ENCODE measurements around the gene RCOR1. TPM values are rescaled to one million over a fixed set of nuclear protein-coding genes. Genes with fewer than 3 reads are reported as not detected.
A peak's percentile ranks its signal among the peaks of the same experiment; 100 is the strongest.

RCOR1 gene
- total and polyA plus RNA-seq, 2 donors (not counting 1 experiment from before 2014, with no cell fraction given), result 8.7 to 37.1 TPM

DNA sequence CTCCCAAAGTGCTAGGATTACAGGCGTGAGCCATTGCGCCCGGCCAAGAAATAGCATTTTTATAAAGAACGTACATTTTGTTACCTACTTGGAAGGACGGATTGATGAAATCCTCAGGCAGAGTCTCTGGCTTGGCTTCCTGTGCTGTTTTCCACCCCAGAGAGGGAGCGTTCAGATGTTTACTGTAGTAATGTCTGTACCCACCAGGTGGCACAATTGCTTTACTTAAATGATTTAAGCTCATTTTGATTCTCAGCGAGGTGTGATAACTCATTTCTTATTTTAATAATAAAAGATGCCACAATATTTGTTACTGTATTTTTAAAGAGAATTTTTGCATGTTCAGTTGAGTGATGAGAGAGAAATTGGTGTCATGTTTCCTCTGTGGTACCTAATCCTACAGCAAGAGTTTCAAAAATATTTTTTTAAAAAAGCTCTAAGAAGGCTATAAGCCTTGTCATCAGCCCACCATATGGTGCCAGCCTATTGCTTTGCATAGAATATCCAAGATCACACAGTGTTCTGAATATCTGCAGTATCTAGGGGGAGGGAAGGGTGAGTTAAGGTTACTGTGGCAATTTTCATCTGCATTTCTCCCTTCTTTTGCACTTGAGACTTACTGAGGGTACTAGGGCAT lies 102.2 kb downstream of the RCOR1 start:
- no peaks in the 10 kb centered on the region for H3K27me3 Mint-ChIP-seq
- no peak overlapping the region for H3K4me3 Mint-ChIP-seq
- Histone ChIP-seq H3K4me2 (replicated peaks; ENCODE audit: low read depth, low read length, poor library complexity, severe bottlenecking) (no peak overlapping the region), H3K36me3 (replicated peaks in 1 of 2; ENCODE audit: control extremely low read depth in 1 of 2, control insufficient read depth in 1 of 2, extremely low read depth in 1 of 2, insufficient read depth in 2 of 2, low read length in 1 of 2) (no peaks in the 10 kb centered on the region), H3K9ac (ENCODE audit: low read length) (no peak overlapping the region), H3K9me3 (ENCODE audit: control extremely low read depth in 1 of 3, control insufficient read depth in 2 of 3, insufficient read depth in 1 of 3, low read length in 2 of 3) (no peaks in the 10 kb centered on the region), H4K20me1 (ENCODE audit: control insufficient read depth, insufficient read depth, low read length, poor library complexity, severe bottlenecking) (peaks cover 55% of the 10 kb centered on the region), H3K27me3 (replicated peaks in 1 of 4; ENCODE audit: control extremely low read depth in 1 of 4, control insufficient read depth in 3 of 4, insufficient read depth in 4 of 4, low read length in 3 of 4) (no peaks in the 10 kb centered on the region), H3K4me3 (ENCODE audit: control extremely low read depth in 1 of 5, extremely low read depth in 1 of 5, insufficient read depth in 1 of 5, low read depth in 2 of 5, low read length in 4 of 5) (no peak overlapping the region), H3K79me2 (ENCODE audit: control insufficient read depth, insufficient read depth, low read length) (peaks cover 48% of the 10 kb centered on the region), H2AFZ (ENCODE audit: insufficient read depth, low read depth, low read length, poor library complexity, severe bottlenecking) (no peak overlapping the region), H3K4me1 (ENCODE audit: control insufficient read depth in 2 of 2, insufficient read depth in 2 of 2, low read length in 2 of 2) (peaks cover 8 to 10% of the 10 kb centered on the region in 2 donors), H3K27ac (ENCODE audit: low read length in 2 of 2) (no peak overlapping the region)
- peak; percentile 81 for DNase-seq
- H3K27ac Mint-ChIP-seq, result no peak overlapping the region
- intact Hi-C loops (cut with micrococcal nuclease), result loop anchor here (1.0 to 10.0 kb wide), 9 partner anchors 79 to 598 kb away; partner anchors contain the start of gene RCOR1
- no peaks in the 10 kb centered on the region for H3K9me3 Mint-ChIP-seq (ENCODE audit: insufficient read depth)
- WGBS (ENCODE audit: insufficient coverage), result 72% methylated on average over 4 of the region's 7 CpGs
- ATAC-seq (ENCODE audit: low read depth), result peak; percentile 64
- POLR2A ChIA-PET, result interaction anchor here (0.6 to 0.7 kb wide), 2 partner anchors 84 to 88 kb away, joined by 4 read pairs; no protein-coding TSS in a partner anchor
- TF ChIP-seq CTCF (IDR thresholded peaks at IDR 0.05) (peak; percentile 78), EZH2 (IDR thresholded peaks at IDR 0.05; ENCODE audit: borderline replicate concordance, insufficient read depth, low read depth, low read length, poor library complexity, severe bottlenecking) (no peak)
- CTCF ChIA-PET, result interaction anchor here (0.6 to 3.9 kb wide), 75 partner anchors 9 to 600 kb away, joined by 3 to 59 read pairs (median 6); partner anchors contain the start of gene AMN
- peaks cover 36% of the 10 kb centered on the region for H3K4me1 Mint-ChIP-seq

- ChIA-PET POLR2A (no interaction called here), CTCF (interaction anchor here (0.6 to 3.9 kb wide), 73 partner anchors 10 to 599 kb away, joined by 3 to 59 read pairs (median 6); partner anchors contain the start of gene AMN)
- no peak overlapping the region for H3K27ac Mint-ChIP-seq
- H3K9me3 Mint-ChIP-seq (ENCODE audit: insufficient read depth), result no peaks in the 10 kb centered on the region
- no peaks in the 10 kb centered on the region for H3K27me3 Mint-ChIP-seq
- Histone ChIP-seq H3K4me1 (ENCODE audit: control insufficient read depth in 2 of 2, insufficient read depth in 2 of 2, low read length in 2 of 2) (peaks cover 8 to 10% of the 10 kb centered on the region in 2 donors), H3K9ac (ENCODE audit: low read length) (no peak overlapping the region), H2AFZ (ENCODE audit: insufficient read depth, low read depth, low read length, poor library complexity, severe bottlenecking) (no peak overlapping the region), H4K20me1 (ENCODE audit: control insufficient read depth, insufficient read depth, low read length, poor library complexity, severe bottlenecking) (peaks cover 58% of the 10 kb centered on the region), H3K9me3 (ENCODE audit: control extremely low read depth in 1 of 3, control insufficient read depth in 2 of 3, insufficient read depth in 1 of 3, low read length in 2 of 3) (no peaks in the 10 kb centered on the region), H3K4me2 (replicated peaks; ENCODE audit: low read depth, low read length, poor library complexity, severe bottlenecking) (no peak overlapping the region), H3K4me3 (ENCODE audit: control extremely low read depth in 1 of 5, extremely low read depth in 1 of 5, insufficient read depth in 1 of 5, low read depth in 2 of 5, low read length in 4 of 5) (no peak overlapping the region), H3K27me3 (replicated peaks in 1 of 4; ENCODE audit: control extremely low read depth in 1 of 4, control insufficient read depth in 3 of 4, insufficient read depth in 4 of 4, low read length in 3 of 4) (no peaks in the 10 kb centered on the region), H3K27ac (ENCODE audit: low read length in 2 of 2) (no peak overlapping the region), H3K36me3 (replicated peaks in 1 of 2; ENCODE audit: control extremely low read depth in 1 of 2, control insufficient read depth in 1 of 2, extremely low read depth in 1 of 2, insufficient read depth in 2 of 2, low read length in 1 of 2) (no peaks in the 10 kb centered on the region), H3K79me2 (ENCODE audit: control insufficient read depth, insufficient read depth, low read length) (peaks cover 54% of the 10 kb centered on the region)
- DNase-seq (no peak), ATAC-seq (ENCODE audit: low read depth) (no peak)
- H3K4me3 Mint-ChIP-seq, result no peak overlapping the region
- TF ChIP-seq CTCF (IDR thresholded peaks at IDR 0.05) (no peak), EZH2 (IDR thresholded peaks at IDR 0.05; ENCODE audit: borderline replicate concordance, insufficient read depth, low read depth, low read length, poor library complexity, severe bottlenecking) (no peak)
- WGBS (ENCODE audit: insufficient coverage), result no CpG with 5 or more reads among the region's 3 CpGs
- H3K4me1 Mint-ChIP-seq, result peaks cover 36% of the 10 kb centered on the region
- intact Hi-C loops (cut with micrococcal nuclease), result loop anchor here (1.0 to 10.0 kb wide), 4 partner anchors 170 to 598 kb away; no protein-coding TSS in a partner anchor
These were observed 102.7 kb downstream of the RCOR1 start for GRCh38 chr14:102695167-102695555.

Measured in B cell (primary cell).